OCI-LY7 (cell line): ENCODE results near the gene GRID1. TPM values are rescaled to one million over a fixed set of nuclear protein-coding genes. Genes with fewer than 3 reads are reported as not detected.

ENCODE experiments used
- BruUV-seq: library from RNA; stranded (reverse); fragments of 400-500 nt; replicated peaks from 2 replicates; lab custom pipeline; 2021; lab: Mats Ljungman, UMichigan
- CTCF ChIA-PET: fragments of 300-600 bp; sonication (Branson Sonifier 250); formaldehyde crosslinking; loops from one replicate; lab custom pipeline; 2022; ENCODE audit warnings: antibody characterized with exemption; ENCODE audit not compliant: unreplicated experiment; lab: Charles Lee
- POLR2A ChIA-PET: fragments of 300-600 bp; sonication (Branson Sonifier 250); formaldehyde crosslinking; loops from one replicate; lab custom pipeline; 2022; ENCODE audit warnings: antibody characterized with exemption; lab: Charles Lee
- DNase-seq: peaks from one replicate; pipeline ENCODE4 v3.0.0-alpha.2; 2015; ENCODE audit warnings: low spot score
- H2AFZ ChIP-seq: fragments of 200-600 bp; sonication (generic), shearing (Covaris generic); 2 replicates; pipeline ENCODE4 v1.6.1; 2014; ENCODE audit warnings: mild to moderate bottlenecking, antibody characterized with exemption, low read length, moderate library complexity
- H3K27ac ChIP-seq: fragments of 200-600 bp; sonication (generic); 2 replicates; pipeline ENCODE4 v1.5.1; 2014; ENCODE audit warnings: mixed run types, low read depth, mild to moderate bottlenecking, moderate library complexity, low read length, inconsistent platforms; ENCODE audit not compliant: poor library complexity, severe bottlenecking
- H3K36me3 ChIP-seq: fragments of 200-600 bp; sonication (generic); 2 replicates; pipeline ENCODE4 v1.6.1; 2014; ENCODE audit warnings: mild to moderate bottlenecking, antibody characterized with exemption, low read length, moderate library complexity, mixed read lengths; ENCODE audit not compliant: insufficient read depth
- H3K4me1 ChIP-seq: fragments of 200-600 bp; sonication (generic); 2 replicates; pipeline ENCODE4 v1.5.1; 2014; ENCODE audit warnings: mild to moderate bottlenecking, low read length; ENCODE audit not compliant: insufficient read depth, poor library complexity, severe bottlenecking
- H3K4me2 ChIP-seq: fragments of 200-600 bp; sonication (generic); 2 replicates; pipeline ENCODE4 v1.6.1; 2014; ENCODE audit warnings: mild to moderate bottlenecking, low read length
- H3K4me3 ChIP-seq: fragments of 200-600 bp; sonication (generic); 2 replicates; pipeline ENCODE4 v1.5.1; 2014; ENCODE audit warnings: mild to moderate bottlenecking, low read depth, low read length; ENCODE audit not compliant: poor library complexity, severe bottlenecking
- H3K79me2 ChIP-seq: fragments of 200-600 bp; sonication (generic); 2 replicates; pipeline ENCODE4 v1.6.1; 2016; ENCODE audit warnings: low read depth, mild to moderate bottlenecking, low read length, moderate library complexity, mixed read lengths; ENCODE audit not compliant: insufficient read depth
- H3K9me2 ChIP-seq: fragments of 200-600 bp; sonication (generic); 2 replicates; pipeline ENCODE4 v1.6.1; 2016; ENCODE audit warnings: mild to moderate bottlenecking, low read length, mixed read lengths; ENCODE audit not compliant: insufficient read depth
- H3K9me3 ChIP-seq: fragments of 200-600 bp; sonication (generic); 2 replicates; pipeline ENCODE4 v1.6.1; 2014; ENCODE audit warnings: mild to moderate bottlenecking, mixed run types, low read length, mixed read lengths
- H4K20me1 ChIP-seq: fragments of 200-600 bp; sonication (generic); 2 replicates; pipeline ENCODE4 v1.6.1; 2014; ENCODE audit warnings: mild to moderate bottlenecking, antibody characterized with exemption, low read length, moderate library complexity, mixed read lengths; ENCODE audit not compliant: insufficient read depth
- EZH2phosphoT487 ChIP-seq: fragments of 200-600 bp; sonication (generic); IDR thresholded peaks from 2 replicates; pipeline ENCODE4 v1.6.1; 2018; ENCODE audit warnings: low read depth, borderline replicate concordance, mild to moderate bottlenecking, mixed run types, antibody characterized with exemption, low read length, moderate library complexity, mixed read lengths
- intact Hi-C: fragments of 100-400 bp; cut with micrococcal nuclease; formaldehyde crosslinking; loops from one replicate; pipeline ENCODE4 v1.10.0; 2022; ENCODE audit not compliant: unreplicated experiment
- total RNA-seq, 2 experiments: library from RNA; depleted of rRNA in 1 of 2; stranded (reverse); fragments of >200 nt in 1 of 2; shearing (Covaris generic) in 1 of 2; gene quantifications; 2 replicates each; pipeline ENCODE4 v1.2.3, GENCODE V29; 2014 to 2022
- TF ChIP-seq, protein P1 (sequence below): fragments of 200-600 bp; sonication (generic); conservative IDR thresholded peaks from 2 replicates; pipeline ENCODE4 v1.5.1; 2014; ENCODE audit warnings: mild to moderate bottlenecking, antibody characterized with exemption, low read length, moderate library complexity, mixed read lengths

The GRID1 gene
- total RNA-seq, 2 experiments from 2014 or later = 1.6 to 3.7 TPM

DNA sequence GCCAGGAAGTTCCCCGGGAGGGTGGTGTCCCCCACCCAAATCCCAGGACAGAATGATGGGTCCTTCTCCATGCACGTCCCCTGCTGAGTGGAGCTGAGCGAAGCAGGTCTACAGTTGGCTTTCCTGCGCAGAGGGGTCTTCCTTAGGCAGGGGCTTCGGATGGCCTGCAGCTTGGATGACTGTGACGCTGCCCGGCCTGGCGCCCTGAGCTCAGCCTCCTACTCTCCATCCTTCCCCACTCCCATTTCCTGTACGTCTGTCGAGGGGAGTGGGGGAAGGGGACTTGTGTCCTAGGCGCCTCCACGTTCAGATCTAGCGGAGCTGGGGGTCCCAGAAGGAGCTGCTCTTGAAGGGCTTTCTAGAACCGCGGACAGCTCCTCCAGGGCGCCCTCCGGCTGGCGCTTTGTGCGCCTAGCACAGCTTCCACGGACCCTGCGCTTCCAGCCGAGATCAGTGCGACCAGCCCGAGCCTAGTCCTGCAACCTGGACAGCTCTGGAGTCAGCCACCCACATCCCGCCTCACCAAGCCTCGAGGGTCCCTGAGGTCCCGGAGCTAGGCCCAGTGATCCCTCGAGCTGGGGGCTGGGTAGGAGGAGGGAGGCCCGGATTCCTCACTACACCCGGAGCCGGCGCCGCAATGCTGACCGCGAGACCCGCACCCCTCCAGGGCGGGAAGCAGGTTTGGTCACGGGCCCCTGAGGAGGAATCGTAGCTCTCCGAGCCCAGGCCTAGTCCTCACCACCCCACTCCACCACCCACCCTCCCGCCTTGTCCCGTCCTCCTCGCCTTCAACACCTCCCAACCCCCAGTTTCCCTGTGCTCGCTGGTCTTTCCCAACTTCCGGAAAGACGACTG, 1.9 kb downstream of the GRID1 start:
- intact Hi-C loops = no loop called here
- DNase-seq = no peak
- H3K4me2 ChIP-seq = no peak overlapping the region
- no peaks in the 10 kb centered on the region for H4K20me1 ChIP-seq
- H3K4me1 ChIP-seq = peaks cover 9% of the 10 kb centered on the region
- CTCF ChIA-PET = interaction anchor here (0.7 kb wide), 2 partner anchors 9 to 15 kb away, joined by 3 to 5 read pairs; no protein-coding TSS in a partner anchor
- H3K9me2 ChIP-seq = no peaks in the 10 kb centered on the region
- H2AFZ ChIP-seq = no peak overlapping the region
- TF ChIP-seq, protein P1, sequence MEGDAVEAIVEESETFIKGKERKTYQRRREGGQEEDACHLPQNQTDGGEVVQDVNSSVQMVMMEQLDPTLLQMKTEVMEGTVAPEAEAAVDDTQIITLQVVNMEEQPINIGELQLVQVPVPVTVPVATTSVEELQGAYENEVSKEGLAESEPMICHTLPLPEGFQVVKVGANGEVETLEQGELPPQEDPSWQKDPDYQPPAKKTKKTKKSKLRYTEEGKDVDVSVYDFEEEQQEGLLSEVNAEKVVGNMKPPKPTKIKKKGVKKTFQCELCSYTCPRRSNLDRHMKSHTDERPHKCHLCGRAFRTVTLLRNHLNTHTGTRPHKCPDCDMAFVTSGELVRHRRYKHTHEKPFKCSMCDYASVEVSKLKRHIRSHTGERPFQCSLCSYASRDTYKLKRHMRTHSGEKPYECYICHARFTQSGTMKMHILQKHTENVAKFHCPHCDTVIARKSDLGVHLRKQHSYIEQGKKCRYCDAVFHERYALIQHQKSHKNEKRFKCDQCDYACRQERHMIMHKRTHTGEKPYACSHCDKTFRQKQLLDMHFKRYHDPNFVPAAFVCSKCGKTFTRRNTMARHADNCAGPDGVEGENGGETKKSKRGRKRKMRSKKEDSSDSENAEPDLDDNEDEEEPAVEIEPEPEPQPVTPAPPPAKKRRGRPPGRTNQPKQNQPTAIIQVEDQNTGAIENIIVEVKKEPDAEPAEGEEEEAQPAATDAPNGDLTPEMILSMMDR = no peak
- TF ChIP-seq EZH2phosphoT487 = no peak
- no peaks in the 10 kb centered on the region for H3K36me3 ChIP-seq
- H3K4me3 ChIP-seq = no peak overlapping the region
- no TSS peak for BruUV-seq
- POLR2A ChIA-PET = interaction anchor here (1.1 kb wide), 1 partner anchor 26 kb away, joined by 3 read pairs; no protein-coding TSS in a partner anchor
- H3K9me3 ChIP-seq = no peaks in the 10 kb centered on the region
- H3K27ac ChIP-seq = no peak overlapping the region
- H3K79me2 ChIP-seq = no peaks in the 10 kb centered on the region

DNA sequence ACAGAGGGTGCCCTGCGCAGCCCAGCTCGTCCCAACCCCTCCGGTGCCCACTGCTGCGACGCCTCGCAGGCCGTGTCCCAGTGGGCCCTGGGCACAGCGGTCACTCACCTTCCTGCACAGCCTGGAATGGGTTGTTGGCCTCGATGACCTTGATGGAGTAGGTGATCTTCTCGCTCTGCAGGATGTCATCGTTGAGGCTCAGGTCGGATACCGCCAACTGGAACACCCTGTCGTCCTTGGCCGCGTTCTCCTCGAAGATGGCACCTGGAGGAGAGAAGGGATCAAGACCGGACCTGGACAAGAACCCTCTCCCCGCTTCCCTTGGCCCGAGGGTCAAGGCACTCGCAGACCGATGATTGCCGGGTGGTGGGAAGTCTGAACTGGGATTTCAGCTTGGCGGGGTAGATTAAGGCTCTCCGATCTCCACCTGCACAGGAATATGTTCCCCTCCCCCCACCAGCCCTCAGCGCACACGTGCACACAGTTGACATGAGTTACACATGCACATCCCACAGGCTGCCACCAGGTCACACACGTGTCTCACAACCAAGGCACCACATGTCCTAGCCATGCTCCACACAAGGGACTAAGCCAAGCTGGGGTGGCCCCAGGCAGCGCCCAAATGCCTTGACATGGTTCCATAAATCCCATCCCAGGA, 2.6 kb downstream of the GRID1 start:
- Histone ChIP-seq H3K4me1 (peaks cover 9% of the 10 kb centered on the region), H3K27ac (no peak overlapping the region), H2AFZ (no peak overlapping the region), H3K4me2 (no peak overlapping the region), H3K4me3 (no peak overlapping the region), H3K79me2 (no peaks in the 10 kb centered on the region), H3K36me3 (no peaks in the 10 kb centered on the region), H4K20me1 (no peaks in the 10 kb centered on the region), H3K9me3 (no peaks in the 10 kb centered on the region), H3K9me2 (no peaks in the 10 kb centered on the region)
- POLR2A ChIA-PET = interaction anchor here (1.1 kb wide), 1 partner anchor 27 kb away, joined by 3 read pairs; no protein-coding TSS in a partner anchor
- BruUV-seq = no TSS peak
- CTCF ChIA-PET = interaction anchor here (0.7 kb wide), 1 partner anchor 15 kb away, joined by 5 read pairs; no protein-coding TSS in a partner anchor
- no peak for TF ChIP-seq EZH2phosphoT487
- TF ChIP-seq, protein P1 = no peak
- intact Hi-C loops = no loop called here
- peak; percentile 32 for DNase-seq
